Fibroblast of lung (primary cell): ENCODE data around the gene ACBD6. TPM values are rescaled to one million over a fixed set of nuclear protein-coding genes. Genes with fewer than 3 reads are reported as not detected.

Experiments
- DNase-seq, 2 donors: peaks; one replicate each; pipeline versions ENCODE4 v3.0.0 to v3.0.0-alpha.2; 2010; ENCODE audit warnings: low read depth in 2 of 2
- H2AFZ ChIP-seq: 2 replicates; pipeline ENCODE4 v1.5.1; 2012; ENCODE audit warnings: low read length, control low read depth, inconsistent platforms
- H3K27ac ChIP-seq: 2 replicates; pipeline ENCODE4 v1.5.1; 2011; ENCODE audit warnings: low read length, control low read depth; ENCODE audit not compliant: insufficient read depth
- H3K27me3 ChIP-seq: 2 replicates; pipeline ENCODE4 v1.5.1; 2011; ENCODE audit warnings: mild to moderate bottlenecking, low read length; ENCODE audit not compliant: control insufficient read depth, insufficient read depth
- H3K36me3 ChIP-seq: 2 replicates; pipeline ENCODE4 v1.5.1; 2011; ENCODE audit warnings: low read length; ENCODE audit not compliant: control insufficient read depth, insufficient read depth
- H3K4me1 ChIP-seq: 2 replicates; pipeline ENCODE4 v1.5.1; 2011; ENCODE audit warnings: low read length; ENCODE audit not compliant: control insufficient read depth, insufficient read depth; ENCODE audit errors: extremely low read depth
- H3K4me2 ChIP-seq: 2 replicates; pipeline ENCODE4 v1.5.1; 2011; ENCODE audit warnings: low read length, control low read depth; ENCODE audit not compliant: insufficient read depth; ENCODE audit errors: extremely low read depth
- H3K4me3 ChIP-seq, 4 experiments: fragments of 200-600 bp in 1 of 4; sonication (generic) in 1 of 4; replicated peaks in 1 of 4; 2 replicates each; pipeline ENCODE4 v1.5.1; 2011 to 2016; ENCODE audit warnings: low read length in 4 of 4, low read depth in 3 of 4, mild to moderate bottlenecking in 3 of 4, control low read depth in 2 of 4, inconsistent platforms in 1 of 4, mixed read lengths in 1 of 4; ENCODE audit not compliant: insufficient read depth in 1 of 4; ENCODE audit errors: control extremely low read depth in 1 of 4
- H3K79me2 ChIP-seq: 2 replicates; pipeline ENCODE4 v1.5.1; 2012; ENCODE audit warnings: mild to moderate bottlenecking, low read length, inconsistent platforms; ENCODE audit not compliant: control insufficient read depth, insufficient read depth
- H3K9ac ChIP-seq: 2 replicates; pipeline ENCODE4 v1.5.1; 2011; ENCODE audit warnings: mild to moderate bottlenecking, low read length, control low read depth; ENCODE audit not compliant: insufficient read depth
- H3K9me3 ChIP-seq: 2 replicates; pipeline ENCODE4 v1.5.1; 2012; ENCODE audit warnings: low read depth, low read length; ENCODE audit not compliant: control insufficient read depth, insufficient read depth
- H4K20me1 ChIP-seq: 2 replicates; pipeline ENCODE4 v1.5.1; 2011; ENCODE audit warnings: low read length; ENCODE audit not compliant: control insufficient read depth, insufficient read depth; ENCODE audit errors: extremely low read depth
- CTCF ChIP-seq, 2 donors: IDR thresholded peaks in 1 of 2; conservative IDR thresholded peaks in 1 of 2; 1 replicate in 1 of 2; 2 replicates in 1 of 2; pipeline ENCODE4 v1.5.1; 2011 to 2012; ENCODE audit warnings: low read length in 2 of 2, control low read depth in 1 of 2, inconsistent platforms in 1 of 2, low read depth in 1 of 2, mild to moderate bottlenecking in 1 of 2
- EZH2 ChIP-seq: IDR thresholded peaks from 2 replicates; pipeline ENCODE4 v1.5.1; 2012; ENCODE audit warnings: low read length, control low read depth, mild to moderate bottlenecking; ENCODE audit errors: missing control alignments
- polyA plus RNA-seq, 2 donors: library from polyadenylated mRNA; depleted of rRNA in 1 of 2; stranded (reverse) in 1 of 2; unstranded in 1 of 2; fragments of >200 nt; gene quantifications; 2 replicates each; pipeline ENCODE4 v1.2.1, GENCODE V29; 2011 to 2012; ENCODE audit warnings: missing spikeins in 1 of 2
- total RNA-seq: library from RNA; depleted of rRNA; stranded (reverse); fragments of >200 nt; gene quantifications from 2 replicates; pipeline ENCODE4 v1.2.1, GENCODE V29; 2014

Gene ACBD6
- total and polyA plus RNA-seq, 2 donors (not counting 1 experiment from before 2014, with no cell fraction given): 63.4 to 78.7 TPM

- H3K9me3 ChIP-seq: no peaks in the 10 kb centered on the region
- H4K20me1 ChIP-seq: no peaks in the 10 kb centered on the region
- TF ChIP-seq CTCF (conservative IDR thresholded peaks at IDR 0.05 in 1 of 2, IDR thresholded peaks at IDR 0.05 in 1 of 2; ENCODE audit: low read depth in 1 of 2, low read length in 2 of 2) (no peak), EZH2 (no peak)
- no peaks in the 10 kb centered on the region for H3K36me3 ChIP-seq
- no peaks in the 10 kb centered on the region for H3K27me3 ChIP-seq
- no peak for DNase-seq
- no peaks in the 10 kb centered on the region for H3K4me1 ChIP-seq
- no peak overlapping the region for H3K4me3 ChIP-seq
- no peak overlapping the region for H2AFZ ChIP-seq
- H3K79me2 ChIP-seq: peaks cover 1% of the 10 kb centered on the region
- H3K27ac ChIP-seq: no peak overlapping the region
- H3K4me2 ChIP-seq: no peak overlapping the region
- H3K9ac ChIP-seq: no peak overlapping the region
Observed at GRCh38 chr1:180433873-180434272, 68.5 kb downstream of the ACBD6 start.

GRCh38 chr1:180431683-180432082 is 70.7 kb downstream of the ACBD6 start:
- Histone ChIP-seq H3K4me3 (no peak overlapping the region), H3K36me3 (no peaks in the 10 kb centered on the region), H3K27me3 (no peaks in the 10 kb centered on the region), H3K79me2 (peaks cover 1% of the 10 kb centered on the region), H3K4me2 (no peak overlapping the region), H2AFZ (no peak overlapping the region), H3K9me3 (no peaks in the 10 kb centered on the region), H3K9ac (no peak overlapping the region), H3K27ac (no peak overlapping the region), H3K4me1 (no peaks in the 10 kb centered on the region), H4K20me1 (no peaks in the 10 kb centered on the region)
- TF ChIP-seq CTCF (conservative IDR thresholded peaks at IDR 0.05 in 1 of 2, IDR thresholded peaks at IDR 0.05 in 1 of 2; ENCODE audit: low read depth in 1 of 2, low read length in 2 of 2) (no peak), EZH2 (no peak)
- no peak for DNase-seq

GRCh38 chr1:180428782-180429695 is 73.3 kb downstream of the ACBD6 start:
- no peaks in the 10 kb centered on the region for H3K36me3 ChIP-seq
- H3K4me2 ChIP-seq: no peak overlapping the region
- peaks cover 1% of the 10 kb centered on the region for H3K79me2 ChIP-seq
- no peak overlapping the region for H3K4me3 ChIP-seq
- no peaks in the 10 kb centered on the region for H3K9me3 ChIP-seq
- no peaks in the 10 kb centered on the region for H3K4me1 ChIP-seq
- no peaks in the 10 kb centered on the region for H3K27me3 ChIP-seq
- no peak overlapping the region for H3K27ac ChIP-seq
- H2AFZ ChIP-seq: no peak overlapping the region
- DNase-seq: no peak
- no peak overlapping the region for H3K9ac ChIP-seq
- peaks cover 1% of the 10 kb centered on the region for H4K20me1 ChIP-seq
- TF ChIP-seq CTCF (conservative IDR thresholded peaks at IDR 0.05 in 1 of 2, IDR thresholded peaks at IDR 0.05 in 1 of 2; ENCODE audit: low read depth in 1 of 2, low read length in 2 of 2) (no peak), EZH2 (no peak)
